ENCODE data around the gene ZNF154. TPM values are rescaled to one million over a fixed set of nuclear protein-coding genes. Genes with fewer than 3 reads are reported as not detected.
"Not testable (repeated sequence)": the region's sequence is repeated elsewhere in the genome, so short reads cannot be mapped to it uniquely, and the experiment has no call there.

The ZNF154 gene
- not detected in 2 replicates for total RNA-seq (2014; rRNA removed; shearing (Covaris generic); ENCODE audit: low replicate concordance)

DNA sequence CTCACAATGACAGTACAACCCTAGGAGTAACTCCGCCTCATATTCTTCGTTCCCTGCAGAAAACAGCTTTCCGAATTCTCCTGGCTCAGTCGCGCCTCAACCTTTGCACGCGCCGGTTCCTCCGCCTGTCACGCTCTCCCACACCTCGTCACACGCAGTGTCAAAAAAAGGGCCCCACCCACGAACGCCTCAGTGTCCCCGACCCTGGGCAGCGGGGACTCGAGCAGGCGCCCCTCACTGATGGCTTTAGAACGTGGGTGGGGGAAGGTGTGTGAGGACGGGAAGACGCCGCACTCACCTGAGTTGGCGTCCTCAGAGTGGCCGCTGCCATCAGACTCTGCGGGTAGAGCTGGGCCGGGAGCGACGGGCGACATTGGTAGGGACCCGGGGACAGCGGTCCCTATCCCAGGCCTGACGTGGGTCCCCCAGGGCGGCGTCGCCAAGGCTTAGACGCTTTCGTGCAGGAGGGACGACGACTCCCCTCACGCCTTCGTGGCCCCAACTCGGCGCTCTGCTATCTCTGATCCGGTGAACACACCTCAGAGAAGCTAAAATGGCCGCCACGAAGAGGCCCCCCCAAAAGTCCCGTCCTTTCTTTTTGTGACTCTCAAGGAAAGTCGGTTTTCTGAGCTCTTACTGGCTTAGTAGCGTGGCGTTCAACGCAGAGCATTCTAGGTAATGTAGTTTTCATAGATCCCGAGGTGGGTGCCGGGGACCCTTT is at the start of gene ZNF154:
TSS of gene ZNF154 (minus strand) at position 564 of the 721 bp plus-strand sequence. CDS start at position 331, 233 bp downstream.
- DNase-seq (ENCODE audit: low read depth), result no peak
- in situ Hi-C loops (cut with HindIII; ENCODE audit: low pct_unique_long_range_greater_than_20kb, low sequenced_read_pairs), result no loop called here

DNA sequence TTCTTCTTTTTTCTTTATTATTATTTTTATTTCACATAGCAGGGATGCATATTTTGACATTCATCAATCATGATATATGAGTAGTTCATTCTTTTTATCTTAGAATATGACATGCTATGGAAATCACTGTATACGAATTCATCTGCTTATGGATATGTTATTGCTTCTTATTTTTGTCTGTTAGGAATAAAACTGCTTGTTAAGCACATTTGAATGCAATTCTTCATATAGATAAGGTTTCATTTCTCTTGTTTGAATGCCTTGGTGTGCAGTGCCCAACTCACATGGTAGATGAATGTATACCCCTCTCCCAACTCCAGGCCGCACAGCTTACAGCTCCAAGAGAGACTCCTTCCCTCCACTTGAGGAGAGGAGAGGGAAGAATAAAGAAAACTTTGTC is 48.9 kb upstream of the ZNF154 start:
- in situ Hi-C loops (cut with HindIII; ENCODE audit: low pct_unique_long_range_greater_than_20kb, low sequenced_read_pairs), result no loop called here
- no peak for DNase-seq (ENCODE audit: low read depth)

DNA sequence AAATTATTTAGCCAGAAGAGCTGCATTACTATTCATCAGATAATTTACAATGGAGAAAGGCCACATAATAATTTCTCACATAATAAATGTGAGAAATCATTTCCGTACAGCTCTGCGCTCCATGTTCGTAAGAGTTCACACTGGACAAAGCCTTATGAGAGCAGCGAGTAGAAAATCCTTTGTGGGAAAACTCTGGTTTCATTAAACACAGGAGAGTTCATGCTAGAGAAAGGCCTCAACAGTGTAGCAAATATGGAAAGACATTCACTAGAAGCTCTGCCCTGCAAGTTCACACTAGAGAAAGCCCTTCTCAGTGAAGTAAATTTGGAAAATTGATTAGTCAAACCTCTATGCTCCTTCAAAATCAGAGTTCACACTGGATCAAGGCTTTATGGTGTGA is 46.0 kb upstream of the ZNF154 start:
- no peak for DNase-seq (ENCODE audit: low read depth)
- in situ Hi-C loops (cut with HindIII; ENCODE audit: low pct_unique_long_range_greater_than_20kb, low sequenced_read_pairs), result no loop called here

DNA sequence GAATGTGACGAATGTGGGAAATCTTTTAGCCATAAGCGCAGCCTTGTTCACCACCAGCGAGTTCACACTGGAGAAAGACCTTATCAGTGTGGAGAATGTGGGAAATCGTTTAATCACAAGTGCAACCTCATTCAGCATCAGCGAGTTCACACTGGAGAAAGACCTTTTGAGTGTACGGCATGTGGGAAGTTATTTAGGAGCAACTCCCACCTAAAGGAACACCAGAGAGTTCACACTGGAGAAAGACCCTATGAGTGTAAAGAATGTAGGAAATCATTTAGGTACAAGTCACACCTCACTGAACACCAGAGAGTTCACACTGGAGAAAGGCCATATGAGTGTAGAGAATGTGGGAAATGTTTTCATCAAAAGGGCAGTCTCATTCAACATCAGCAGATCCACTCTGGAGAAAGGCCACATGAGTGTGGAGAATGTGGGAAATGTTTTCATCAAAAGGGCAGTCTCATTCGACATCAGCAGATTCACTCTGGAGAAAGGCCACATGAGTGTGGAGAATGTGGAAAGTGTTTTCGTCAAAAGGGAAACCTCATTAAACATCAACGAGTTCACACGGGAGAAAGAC is 45.2 kb upstream of the ZNF154 start:
- no peak for DNase-seq (ENCODE audit: low read depth)
- in situ Hi-C loops (cut with HindIII; ENCODE audit: low pct_unique_long_range_greater_than_20kb, low sequenced_read_pairs), result no loop called here

DNA sequence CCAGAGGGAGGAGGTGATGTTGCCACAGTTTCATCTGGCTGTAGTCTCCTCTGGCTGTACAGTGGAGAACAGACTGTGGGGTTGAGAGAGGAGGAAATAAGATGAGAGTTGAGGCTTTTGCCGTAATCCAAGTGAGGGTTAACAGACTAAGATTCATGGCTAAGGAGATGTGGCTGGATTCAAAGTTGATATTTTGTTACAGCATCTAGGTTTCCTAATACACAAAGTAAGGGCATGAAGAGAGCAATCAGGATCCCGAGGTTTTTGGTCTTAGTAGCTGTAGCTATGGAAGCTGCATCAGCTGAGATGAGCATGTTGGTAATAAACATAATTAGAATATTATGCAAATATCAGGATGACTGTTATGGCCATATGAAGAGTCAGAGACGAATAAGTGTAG is 39.0 kb upstream of the ZNF154 start:
- in situ Hi-C loops (cut with HindIII; ENCODE audit: low pct_unique_long_range_greater_than_20kb, low sequenced_read_pairs), result no loop called here

DNA sequence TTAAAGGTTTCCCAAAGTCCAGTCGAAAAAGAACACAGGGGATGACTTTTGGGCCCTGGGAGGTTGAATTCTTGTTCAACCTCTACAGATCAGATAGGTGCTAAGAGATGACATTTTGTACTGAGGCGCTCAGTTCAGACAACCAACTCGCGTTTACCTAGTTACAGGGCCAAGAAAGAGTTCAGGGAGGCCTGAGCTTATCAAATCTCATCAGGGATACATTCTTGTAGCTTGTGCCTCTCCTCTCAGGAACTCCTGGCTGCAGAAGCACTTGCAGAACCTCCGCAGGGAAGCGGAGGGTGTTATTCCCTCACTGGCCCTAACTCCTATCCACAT is 38.4 kb upstream of the ZNF154 start:
- in situ Hi-C loops (cut with HindIII; ENCODE audit: low pct_unique_long_range_greater_than_20kb, low sequenced_read_pairs), result no loop called here
- no peak for DNase-seq (ENCODE audit: low read depth)

More for the DNA sequence above, 39.0 kb upstream of the ZNF154 start:
- no peak for DNase-seq (ENCODE audit: low read depth)

DNA sequence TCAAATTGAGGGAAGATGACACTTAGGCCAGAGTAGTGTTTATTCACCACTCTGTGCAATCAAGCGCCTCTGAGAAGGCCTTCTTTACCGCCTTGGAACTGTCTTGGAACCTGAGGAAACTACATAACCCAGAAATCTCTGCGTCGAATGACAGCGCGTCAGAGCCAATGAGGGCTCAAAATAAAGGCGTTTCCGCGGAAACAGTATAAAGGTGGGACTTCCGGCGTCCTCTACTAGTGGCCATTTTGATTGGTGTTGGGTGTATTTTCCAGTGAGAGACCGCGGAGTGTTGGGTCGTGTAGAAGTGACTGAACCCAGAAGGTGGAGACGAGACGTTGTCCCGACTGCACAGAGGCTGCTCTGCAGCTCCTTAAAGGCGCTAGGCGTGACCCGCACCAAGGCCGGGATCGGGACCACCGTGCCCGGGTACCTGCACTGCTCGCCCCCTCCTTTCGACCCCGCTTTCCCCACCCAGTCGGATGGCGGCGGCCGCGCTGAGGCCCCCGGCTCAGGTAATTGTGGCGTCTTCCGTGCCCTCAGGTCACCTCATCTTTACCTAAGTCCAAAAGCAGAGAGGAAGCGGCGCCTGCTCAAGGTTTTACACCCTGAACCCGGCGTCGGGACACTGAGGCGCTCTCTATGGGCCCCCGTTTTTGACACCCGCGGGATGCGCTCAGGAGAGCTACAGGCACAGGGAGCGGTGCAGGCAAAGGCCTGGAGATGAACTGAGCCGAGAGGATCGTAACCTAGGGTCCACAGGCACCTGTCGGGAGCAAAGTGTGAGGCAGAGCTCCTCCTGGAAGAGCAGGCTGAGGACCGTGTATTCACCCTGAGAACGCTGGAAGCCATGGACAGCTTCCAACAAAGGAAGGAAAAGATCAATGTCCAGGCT is 37.8 kb upstream of the ZNF154 start, which contains the start of gene ZNF776:
TSS of gene ZNF776 (plus strand) at position 236 of the 892 bp plus-strand sequence. CDS start at position 480, 244 bp downstream.
- in situ Hi-C loops (cut with HindIII; ENCODE audit: low pct_unique_long_range_greater_than_20kb, low sequenced_read_pairs), result no loop called here

DNA sequence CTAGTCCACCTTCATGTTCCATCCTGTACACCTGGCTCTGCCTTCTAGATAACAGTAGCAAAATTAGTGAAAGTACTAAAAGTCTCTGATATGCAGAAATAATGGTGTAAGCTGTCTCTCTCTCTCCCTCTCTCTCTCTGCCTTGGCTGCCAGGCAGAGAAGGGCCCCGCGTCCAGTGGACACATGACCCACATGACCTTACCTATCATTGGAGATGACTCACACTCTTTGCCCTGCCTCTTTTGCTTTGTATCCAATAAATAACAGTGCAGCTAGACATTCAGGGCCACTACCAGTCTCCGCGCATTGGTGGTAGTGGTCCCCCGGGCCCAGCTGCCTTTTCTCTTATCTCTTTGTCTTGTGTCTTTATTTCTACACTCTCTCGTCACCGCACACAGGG is 29.8 kb upstream of the ZNF154 start:
- in situ Hi-C loops (cut with HindIII; ENCODE audit: low pct_unique_long_range_greater_than_20kb, low sequenced_read_pairs); DNase-seq (ENCODE audit: low read depth): not testable (repeated sequence)

More for the DNA sequence above, 37.8 kb upstream of the ZNF154 start, which contains the start of gene ZNF776:
- peak; percentile 87 for DNase-seq (ENCODE audit: low read depth)

DNA sequence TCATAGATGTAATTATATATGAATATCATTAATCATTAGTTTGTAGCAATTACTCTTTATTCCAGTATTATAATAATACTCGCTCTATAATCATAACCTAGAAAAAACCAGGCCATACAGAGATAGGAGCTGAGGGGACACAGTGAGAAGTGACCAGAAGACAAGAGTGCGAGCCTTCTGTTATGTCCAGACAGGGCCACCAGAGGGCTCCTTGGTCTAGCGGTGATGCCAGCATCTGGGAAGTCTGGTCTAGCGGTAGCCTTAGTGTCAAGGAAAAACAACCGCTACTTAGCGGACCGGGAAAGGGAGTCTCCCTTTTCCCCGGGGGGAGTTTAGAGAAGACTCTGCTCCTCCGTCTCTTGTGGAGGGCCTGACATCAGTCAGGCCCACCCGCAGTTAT is 29.3 kb upstream of the ZNF154 start:
- DNase-seq (ENCODE audit: low read depth); in situ Hi-C loops (cut with HindIII; ENCODE audit: low pct_unique_long_range_greater_than_20kb, low sequenced_read_pairs): not testable (repeated sequence)

DNA sequence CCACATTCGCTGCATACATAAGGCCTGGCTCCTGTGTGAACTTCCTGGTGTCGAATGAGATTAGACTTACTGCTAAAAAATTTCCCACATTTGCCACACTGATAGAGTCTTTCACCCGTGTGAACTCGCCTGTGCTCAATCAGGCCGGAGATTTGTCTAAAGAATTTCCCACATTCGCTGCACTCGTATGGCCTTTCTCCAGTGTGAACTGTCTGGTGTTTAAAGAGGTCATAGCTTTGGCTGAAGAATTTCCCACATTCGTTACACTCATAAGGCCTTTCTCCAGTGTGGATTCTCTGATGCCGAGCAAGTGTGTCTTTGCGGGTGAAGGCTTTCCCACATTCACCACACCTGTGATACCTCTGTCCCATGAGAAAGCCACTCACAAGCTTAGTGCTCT is 11.9 kb upstream of the ZNF154 start:
- in situ Hi-C loops (cut with HindIII; ENCODE audit: low pct_unique_long_range_greater_than_20kb, low sequenced_read_pairs), result no loop called here
- no peak for DNase-seq (ENCODE audit: low read depth)

DNA sequence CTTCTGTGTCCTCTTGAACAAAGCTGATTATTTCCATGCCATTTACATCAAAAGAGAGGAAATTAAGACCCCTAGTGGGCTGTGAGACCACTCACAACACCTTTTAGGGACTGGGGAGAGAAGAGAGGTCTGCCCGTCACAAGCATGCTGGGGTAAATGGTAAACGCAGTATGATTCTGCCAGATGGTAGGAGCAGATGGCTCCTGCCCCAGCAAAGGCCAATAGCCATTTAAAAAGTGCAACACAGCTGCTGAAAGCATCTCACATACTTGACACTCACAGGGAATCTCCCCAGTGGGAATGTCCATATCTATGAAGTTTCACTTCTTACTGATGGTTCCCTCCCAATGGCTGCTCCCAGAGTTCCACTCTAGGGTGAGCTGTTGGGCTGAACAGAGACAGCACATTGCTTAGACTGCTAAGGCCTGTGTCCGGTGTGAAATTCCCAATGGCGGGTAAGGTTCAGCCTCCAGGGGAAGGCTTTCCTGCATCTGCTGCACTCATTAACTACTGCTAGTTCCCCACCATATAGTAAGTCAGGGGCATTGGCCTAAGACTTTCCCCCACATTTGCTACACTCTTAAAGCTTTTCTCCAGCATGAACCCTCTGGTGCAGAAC is 11.0 kb upstream of the ZNF154 start:
- DNase-seq (ENCODE audit: low read depth), result no peak
- in situ Hi-C loops (cut with HindIII; ENCODE audit: low pct_unique_long_range_greater_than_20kb, low sequenced_read_pairs), result no loop called here

DNA sequence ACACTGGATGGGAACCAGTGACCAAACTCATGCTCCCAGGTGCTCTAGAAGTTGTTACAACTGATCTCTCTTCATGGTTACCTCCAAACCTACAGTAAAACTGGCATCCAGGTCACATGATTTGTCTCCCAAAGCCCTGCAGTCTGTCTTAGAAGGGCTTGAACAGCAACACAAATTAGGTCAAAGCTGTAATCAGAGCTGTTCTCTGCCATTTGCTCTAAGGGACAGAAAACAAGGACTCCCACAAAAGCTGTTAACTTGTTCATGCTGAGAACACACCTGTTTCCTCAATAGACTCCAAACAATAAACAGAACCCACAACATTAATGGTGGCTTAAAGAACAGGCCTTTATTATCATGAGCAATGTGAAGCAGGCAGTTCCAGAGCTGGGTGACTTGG is 10.4 kb upstream of the ZNF154 start:
- DNase-seq (ENCODE audit: low read depth), result no peak
- in situ Hi-C loops (cut with HindIII; ENCODE audit: low pct_unique_long_range_greater_than_20kb, low sequenced_read_pairs), result no loop called here

DNA sequence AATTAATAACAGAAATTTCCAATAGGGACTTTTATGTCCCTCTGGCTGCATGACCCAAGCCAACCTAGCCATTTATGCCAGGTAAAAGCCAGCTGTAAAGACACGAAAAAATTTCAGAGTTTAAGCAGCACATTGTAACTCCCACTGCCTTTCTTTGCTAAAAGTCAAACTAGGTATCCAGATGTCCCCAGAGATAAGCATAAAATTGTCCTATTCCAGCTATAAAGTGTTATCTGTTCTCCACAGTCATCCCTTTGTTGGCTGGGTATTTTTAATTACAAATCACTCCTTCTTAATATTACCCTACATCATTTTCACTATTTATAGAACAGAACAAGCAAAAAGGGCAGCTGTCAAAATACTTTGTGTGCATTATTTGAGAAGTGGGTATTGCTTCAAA is 3.2 kb upstream of the ZNF154 start:
- no peak for DNase-seq (ENCODE audit: low read depth)
- in situ Hi-C loops (cut with HindIII; ENCODE audit: low pct_unique_long_range_greater_than_20kb, low sequenced_read_pairs), result no loop called here

DNA sequence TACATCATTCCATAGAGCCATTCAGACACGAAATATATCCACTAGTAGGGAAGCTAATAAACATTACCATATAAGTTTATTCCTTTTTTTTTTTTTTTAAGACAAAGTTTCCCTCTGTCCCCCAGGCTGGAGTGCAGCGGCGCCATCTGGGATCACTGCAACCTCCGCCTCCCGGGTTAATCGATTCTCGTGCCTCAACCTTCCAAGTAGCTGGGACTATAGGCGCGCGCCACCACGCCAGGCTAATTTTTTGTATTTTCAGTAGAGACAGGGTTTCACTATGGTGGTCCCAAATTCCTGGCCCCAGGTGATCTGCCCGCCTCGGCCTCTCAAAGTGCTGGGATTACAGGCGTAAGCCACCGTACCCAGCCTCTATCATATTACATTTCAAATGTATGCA is 612 bp upstream of the ZNF154 start:
- in situ Hi-C loops (cut with HindIII; ENCODE audit: low pct_unique_long_range_greater_than_20kb, low sequenced_read_pairs), result no loop called here
- DNase-seq (ENCODE audit: low read depth), result no peak

DNA sequence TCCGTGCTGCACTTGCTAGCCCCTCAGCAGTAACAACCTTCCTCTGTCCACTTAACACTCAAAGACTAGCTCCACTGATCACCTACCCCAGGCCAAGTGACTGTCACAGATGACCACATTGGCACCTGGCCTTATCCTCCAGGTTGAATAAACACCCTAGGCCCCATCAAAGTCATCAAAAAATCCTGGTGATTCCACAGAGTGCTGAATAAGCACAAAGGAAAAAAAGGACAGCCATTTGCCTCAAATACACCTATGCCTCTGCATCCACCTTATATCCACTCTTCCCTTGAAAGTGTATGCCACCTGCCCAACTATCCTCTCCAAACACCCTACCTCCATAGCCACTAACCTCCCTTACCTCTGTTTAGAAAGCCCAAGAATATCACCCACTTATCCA is 2.7 kb downstream of the ZNF154 start:
- in situ Hi-C loops (cut with HindIII; ENCODE audit: low pct_unique_long_range_greater_than_20kb, low sequenced_read_pairs), result no loop called here
- no peak for DNase-seq (ENCODE audit: low read depth)

DNA sequence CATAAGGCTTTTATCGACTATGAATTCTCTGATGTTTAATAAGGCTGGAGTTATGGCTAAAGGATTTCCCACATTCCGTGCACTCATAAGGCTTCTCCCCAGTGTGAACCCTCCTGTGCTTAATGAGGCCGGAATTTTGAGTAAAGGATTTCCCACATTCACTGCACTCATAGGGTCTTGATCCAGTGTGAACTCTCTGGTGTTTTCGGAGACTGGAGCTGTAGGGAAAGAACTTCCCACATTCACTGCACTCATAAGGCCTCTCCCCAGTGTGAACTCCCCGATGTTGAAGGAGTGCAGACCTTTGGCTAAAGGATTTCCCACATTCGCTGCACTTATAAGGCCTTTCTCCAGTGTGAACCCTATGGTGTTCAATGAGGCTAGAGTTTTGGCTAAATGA is 7.4 kb downstream of the ZNF154 start:
- no peak for DNase-seq (ENCODE audit: low read depth)
- in situ Hi-C loops (cut with HindIII; ENCODE audit: low pct_unique_long_range_greater_than_20kb, low sequenced_read_pairs), result no loop called here

DNA sequence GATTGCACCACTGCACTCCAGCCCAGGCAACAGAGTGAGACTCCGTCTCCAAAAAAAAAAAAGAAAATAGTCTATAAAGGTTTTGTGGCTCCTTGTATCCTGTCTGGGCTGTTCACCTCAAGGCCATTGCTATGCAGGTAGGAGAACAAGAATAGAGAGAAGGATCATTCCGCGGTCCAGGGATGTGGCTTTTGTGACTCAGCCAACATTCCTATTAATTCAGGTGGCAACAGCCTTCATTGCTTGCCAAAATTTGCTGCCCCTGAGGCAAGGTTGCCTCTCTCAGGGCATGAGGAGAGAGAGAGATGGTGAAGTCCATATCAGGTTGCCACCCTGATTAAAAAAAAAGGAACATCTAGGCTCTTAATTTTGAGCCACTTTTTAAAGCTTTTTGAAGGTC is 19.3 kb downstream of the ZNF154 start:
- in situ Hi-C loops (cut with HindIII; ENCODE audit: low pct_unique_long_range_greater_than_20kb, low sequenced_read_pairs), result no loop called here
- no peak for DNase-seq (ENCODE audit: low read depth)

DNA sequence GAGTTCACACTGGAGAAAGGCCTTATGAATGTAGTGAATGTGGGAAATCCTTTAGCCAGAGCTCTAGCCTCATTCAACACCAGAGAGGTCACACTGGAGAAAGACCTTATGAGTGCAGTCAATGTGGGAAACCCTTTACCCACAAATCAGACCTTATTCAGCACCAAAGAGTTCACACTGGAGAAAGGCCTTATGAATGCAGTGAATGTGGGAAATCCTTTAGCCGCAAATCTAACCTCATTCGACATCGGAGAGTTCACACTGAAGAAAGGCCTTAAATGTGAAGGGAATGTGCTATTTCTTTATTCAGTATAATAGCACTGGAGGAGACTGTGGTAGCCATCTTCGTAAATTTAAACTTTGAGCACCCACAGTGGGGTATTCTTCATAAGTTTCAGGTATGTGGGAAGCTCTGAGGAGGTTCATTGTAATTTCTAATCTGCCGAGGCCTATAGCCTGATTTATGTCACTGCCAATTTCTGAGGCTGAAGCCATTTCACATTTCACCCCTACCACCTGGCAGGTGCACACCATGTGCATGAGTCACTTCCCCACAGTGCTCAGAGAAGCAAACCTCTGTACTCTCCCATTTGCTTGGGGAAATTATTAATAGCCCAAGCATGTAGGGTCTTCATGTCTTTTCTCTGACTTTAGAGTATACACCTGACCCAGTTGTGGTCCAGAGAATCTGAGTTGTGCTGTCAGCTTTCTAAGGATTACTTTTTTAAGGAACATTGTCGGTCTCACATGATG is 20.8 kb downstream of the ZNF154 start:
- in situ Hi-C loops (cut with HindIII; ENCODE audit: low pct_unique_long_range_greater_than_20kb, low sequenced_read_pairs), result no loop called here
- DNase-seq (ENCODE audit: low read depth), result no peak

Data from Caki2 (cell line).